CMK (cell line): ENCODE data around the gene CLCNKA.

Experiments
- DNase-seq: peaks from one replicate; pipeline ENCODE4 v3.0.0-alpha.2; 2010; ENCODE audit warnings: low read depth

CLCNKA gene

GRCh38 chr1:16078925-16079656 is 57.3 kb downstream of the CLCNKA start:
- no peak for DNase-seq

- DNase-seq = no peak
These were observed 58.8 kb downstream of the CLCNKA start for GRCh38 chr1:16080422-16081150.

DNA sequence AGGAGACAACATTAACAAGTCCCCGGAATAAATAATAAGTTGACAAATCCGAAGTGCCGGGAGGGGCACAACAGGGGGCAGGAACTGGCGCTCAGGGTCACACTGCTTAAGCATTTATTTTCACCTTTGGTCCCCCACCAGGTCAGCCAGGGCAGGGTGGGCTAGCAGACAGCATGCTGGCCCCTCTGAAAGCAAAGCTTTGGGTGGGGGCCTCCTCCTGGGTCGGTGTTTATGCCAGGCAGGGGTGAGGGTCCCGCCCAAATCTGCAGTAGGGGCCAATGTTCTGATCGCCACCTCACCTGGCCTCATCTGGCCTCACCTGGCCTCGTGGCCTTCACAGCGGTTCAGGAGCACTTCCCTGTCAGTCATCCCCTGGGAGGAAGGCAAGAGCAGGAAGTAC is 59.8 kb downstream of the CLCNKA start:
- no peak for DNase-seq

GRCh38 chr1:16082283-16083038 is 60.6 kb downstream of the CLCNKA start:
- DNase-seq = peak; percentile 36

- no peak for DNase-seq
These were observed 61.6 kb downstream of the CLCNKA start for GRCh38 chr1:16083486-16083885.
